ENCODE data around the gene SMIM35.

SMIM35 gene

GRCh38 chr11:117962826-117963225, 123.9 kb downstream of the SMIM35 start:
- Histone ChIP-seq H3K36me3 (ENCODE audit: insufficient read depth) (no peaks in the 10 kb centered on the region), H4K20me1 (ENCODE audit: insufficient read depth) (no peaks in the 10 kb centered on the region), H3K9ac (no peak overlapping the region), H3K27ac (no peak overlapping the region), H3K4me2 (no peak overlapping the region), H3K4me3 (IDR thresholded peaks at IDR 0.05; ENCODE audit: insufficient read depth, low read depth, low read length) (no peak overlapping the region), H3K4me1 (ENCODE audit: low read depth, poor library complexity, severe bottlenecking) (no peaks in the 10 kb centered on the region), H3K27me3 (ENCODE audit: insufficient read depth, low read depth) (no peaks in the 10 kb centered on the region), H3K79me2 (ENCODE audit: insufficient read depth, low read depth) (no peaks in the 10 kb centered on the region), H2AFZ (ENCODE audit: low read depth) (no peak overlapping the region)
- no peak for TF ChIP-seq CTCF (conservative IDR thresholded peaks at IDR 0.05; ENCODE audit: low read depth, low read length)

- no peaks in the 10 kb centered on the region for H3K4me1 ChIP-seq (ENCODE audit: low read depth, poor library complexity, severe bottlenecking)
- no peak overlapping the region for H2AFZ ChIP-seq (ENCODE audit: low read depth)
- no peaks in the 10 kb centered on the region for H3K27me3 ChIP-seq (ENCODE audit: insufficient read depth, low read depth)
- H3K79me2 ChIP-seq (ENCODE audit: insufficient read depth, low read depth), result no peaks in the 10 kb centered on the region
- H3K27ac ChIP-seq, result no peak overlapping the region
- H3K9ac ChIP-seq, result no peak overlapping the region
- no peak for TF ChIP-seq CTCF (conservative IDR thresholded peaks at IDR 0.05; ENCODE audit: low read depth, low read length)
- no peak overlapping the region for H3K4me2 ChIP-seq
- H3K4me3 ChIP-seq (IDR thresholded peaks at IDR 0.05; ENCODE audit: insufficient read depth, low read depth, low read length), result no peak overlapping the region
- no peaks in the 10 kb centered on the region for H4K20me1 ChIP-seq (ENCODE audit: insufficient read depth)
- no peaks in the 10 kb centered on the region for H3K36me3 ChIP-seq (ENCODE audit: insufficient read depth)
Observed at GRCh38 chr11:117961896-117962295, 124.9 kb downstream of the SMIM35 start.

- no peaks in the 10 kb centered on the region for H3K27me3 ChIP-seq (ENCODE audit: insufficient read depth, low read depth)
- no peaks in the 10 kb centered on the region for H3K4me1 ChIP-seq (ENCODE audit: low read depth, poor library complexity, severe bottlenecking)
- H3K36me3 ChIP-seq (ENCODE audit: insufficient read depth), result no peaks in the 10 kb centered on the region
- no peaks in the 10 kb centered on the region for H3K79me2 ChIP-seq (ENCODE audit: insufficient read depth, low read depth)
- H2AFZ ChIP-seq (ENCODE audit: low read depth), result no peak overlapping the region
- no peak for TF ChIP-seq CTCF (conservative IDR thresholded peaks at IDR 0.05; ENCODE audit: low read depth, low read length)
- H4K20me1 ChIP-seq (ENCODE audit: insufficient read depth), result no peaks in the 10 kb centered on the region
- H3K27ac ChIP-seq, result no peak overlapping the region
- no peak overlapping the region for H3K9ac ChIP-seq
- H3K4me3 ChIP-seq (IDR thresholded peaks at IDR 0.05; ENCODE audit: insufficient read depth, low read depth, low read length), result no peak overlapping the region
- H3K4me2 ChIP-seq, result no peak overlapping the region
Observed at GRCh38 chr11:117960406-117960805, 126.4 kb downstream of the SMIM35 start.

GRCh38 chr11:117959438-117960149, 127.2 kb downstream of the SMIM35 start:
- Histone ChIP-seq H2AFZ (ENCODE audit: low read depth) (no peak overlapping the region), H3K27me3 (ENCODE audit: insufficient read depth, low read depth) (no peaks in the 10 kb centered on the region), H3K4me2 (no peak overlapping the region), H3K9ac (no peak overlapping the region), H3K27ac (no peak overlapping the region), H3K4me1 (ENCODE audit: low read depth, poor library complexity, severe bottlenecking) (no peaks in the 10 kb centered on the region), H3K36me3 (ENCODE audit: insufficient read depth) (no peaks in the 10 kb centered on the region), H3K79me2 (ENCODE audit: insufficient read depth, low read depth) (no peaks in the 10 kb centered on the region), H3K4me3 (IDR thresholded peaks at IDR 0.05; ENCODE audit: insufficient read depth, low read depth, low read length) (no peak overlapping the region), H4K20me1 (ENCODE audit: insufficient read depth) (no peaks in the 10 kb centered on the region)
- no peak for TF ChIP-seq CTCF (conservative IDR thresholded peaks at IDR 0.05; ENCODE audit: low read depth, low read length)

Data from KMS-11 (cell line).